Measurements from ENCODE around the gene ENPP7. TPM values are rescaled to one million over a fixed set of nuclear protein-coding genes. Genes with fewer than 3 reads are reported as not detected.

The ENPP7 gene
- total RNA-seq, 1 donor from 2014 or later = not detected

DNA sequence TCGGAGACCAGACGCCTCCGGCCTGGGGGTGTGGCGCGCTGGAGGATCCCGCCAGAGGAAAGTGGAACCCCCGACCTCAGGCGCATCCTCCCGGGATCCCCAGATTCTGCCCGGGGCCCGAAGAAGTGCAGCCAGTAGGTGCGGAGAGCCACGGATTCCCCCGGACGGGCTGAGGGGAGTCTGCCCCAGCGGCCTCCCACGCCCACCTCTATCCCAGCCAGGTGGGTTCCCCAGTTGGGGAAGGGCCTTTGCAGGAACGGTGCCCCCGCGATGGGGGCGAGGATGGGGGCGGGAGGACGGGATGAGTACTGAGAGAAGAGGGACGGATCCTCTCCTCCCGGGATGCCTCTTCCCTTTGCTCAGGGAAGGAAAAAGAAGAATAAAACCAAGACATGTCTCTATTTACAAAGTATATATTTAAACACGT, 61.0 kb downstream of the ENPP7 start:
- Histone ChIP-seq H3K36me3 (ENCODE audit: control insufficient read depth, insufficient read depth, low read length) (no peaks in the 10 kb centered on the region), H3K4me3 (ENCODE audit: low read depth, low read length) (no peak overlapping the region), H3K27me3 (ENCODE audit: control insufficient read depth, insufficient read depth, low read length) (peaks cover 58% of the 10 kb centered on the region)
- TF ChIP-seq CTCF (IDR thresholded peaks at IDR 0.05; ENCODE audit: insufficient read depth, low read length, poor library complexity, severe bottlenecking) = no peak
- DNase-seq (ENCODE audit: low read depth) = no peak

Other genes starting within 250 kb of the ENPP7 start
- not detected in 2 replicates for gene RBFOX3, start 119.9 kb upstream of the ENPP7 start, total RNA-seq
- gene CBX2, start 47.2 kb downstream of the ENPP7 start, total RNA-seq = 11.9 and 15.8 TPM in 2 replicates
- 2.5 and 2.7 TPM in 2 replicates for gene CBX8, start 66.1 kb downstream of the ENPP7 start, total RNA-seq
- gene CBX4, start 108.5 kb downstream of the ENPP7 start, total RNA-seq = 24.0 and 28.6 TPM in 2 replicates